HepG2 (cell line): ENCODE measurements around the gene SLX9.

Experiments used
- CTCF ChIP-seq: sonication (generic); formaldehyde crosslinking; IDR thresholded peaks from 2 replicates; pipeline ENCODE4 v1.5.0; 2020; ENCODE audit warnings: mild to moderate bottlenecking, missing genetic modification reagents, moderate library complexity
- SOX13 ChIP-seq, 3 experiments: fragments of 450-650 bp in 1 of 3; sonication (generic) in 1 of 3; formaldehyde crosslinking in 1 of 3; IDR thresholded peaks in 2 of 3; conservative IDR thresholded peaks in 1 of 3; 2 replicates each; pipeline versions ENCODE4 v1.5.0 to v1.6.1; 2016 to 2020; ENCODE audit warnings: antibody characterized with exemption in 1 of 3, mild to moderate bottlenecking in 1 of 3, missing compliant biosample characterization in 1 of 3, missing genetic modification reagents in 1 of 3, moderate library complexity in 1 of 3
- TAF1 ChIP-seq: sonication (generic); formaldehyde crosslinking; IDR thresholded peaks from 2 replicates; pipeline ENCODE4 v1.4.0; 2020; ENCODE audit warnings: missing genetic modification reagents

DNA sequence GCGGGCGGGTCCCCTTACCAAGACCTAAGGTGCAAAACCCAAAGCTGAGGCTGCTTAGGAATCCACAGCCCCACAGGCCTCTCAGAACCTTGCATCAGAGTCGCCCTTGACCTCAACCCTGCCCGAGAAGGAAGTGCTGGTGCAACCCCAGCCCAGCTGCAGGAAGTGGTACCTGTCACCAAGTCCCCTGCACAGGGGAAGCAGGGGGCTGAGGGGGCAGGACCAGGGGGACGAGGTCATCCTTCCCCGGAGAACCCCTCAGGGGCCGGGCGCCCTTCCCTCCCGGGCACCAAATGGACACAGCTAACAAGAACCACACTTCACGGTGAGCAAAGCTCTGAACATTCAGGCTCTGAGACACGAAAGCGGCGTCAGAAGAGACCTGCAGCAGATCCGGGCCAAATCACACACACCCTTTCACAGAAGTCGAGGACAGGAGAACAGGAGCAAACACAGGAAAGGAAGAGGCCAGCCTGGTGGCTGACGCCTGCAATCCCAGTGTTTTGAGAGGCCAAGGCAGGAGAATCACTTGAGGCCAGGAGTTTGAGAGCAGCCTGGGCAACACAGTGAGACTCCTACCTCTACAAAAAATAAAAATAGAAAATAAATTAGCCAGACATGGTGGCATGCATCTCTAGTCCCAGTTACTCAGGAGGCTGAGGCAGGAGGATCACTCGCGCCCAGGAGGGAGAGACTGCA lies 25.5 kb upstream of the SLX9 start:
- no peak for TF ChIP-seq CTCF (CRISPR knock-in tag)
- no peak for TF ChIP-seq SOX13 (IDR thresholded peaks at IDR 0.05)
- no peak; a peak in 1 of 4 replicates for TF ChIP-seq SOX13 (CRISPR knock-in tag; conservative IDR thresholded peaks at IDR 0.05 in 1 of 2, IDR thresholded peaks at IDR 0.05 in 1 of 2)
- TF ChIP-seq TAF1 (CRISPR knock-in tag) = no peak
